ENCODE measurements around the gene QKI.

The QKI gene

GRCh38 chr6:163416557-163417253, 2.2 kb downstream of the QKI start:
- Histone ChIP-seq H3K9me3 (ENCODE audit: control insufficient read depth, low read depth, low read length) (no peaks in the 10 kb centered on the region), H3K4me1 (ENCODE audit: control insufficient read depth, low read depth, low read length) (peaks cover 47% of the 10 kb centered on the region), H3K4me3 (ENCODE audit: low read length) (peak overlapping the region; percentile 91), H3K36me3 (ENCODE audit: control insufficient read depth, low read depth, low read length) (no peaks in the 10 kb centered on the region), H3K27me3 (ENCODE audit: control insufficient read depth, insufficient read depth, low read length) (peaks cover 8% of the 10 kb centered on the region), H3K9ac (ENCODE audit: low read length) (peak overlapping the region; percentile 76), H3K27ac (ENCODE audit: low read length) (no peak overlapping the region)

GRCh38 chr6:163417595-163417994, 3.1 kb downstream of the QKI start:
- H3K9ac ChIP-seq (ENCODE audit: low read length): peak overlapping the region; percentile 39
- H3K36me3 ChIP-seq (ENCODE audit: control insufficient read depth, low read depth, low read length): no peaks in the 10 kb centered on the region
- H3K4me3 ChIP-seq (ENCODE audit: low read length): peak overlapping the region; percentile 91
- H3K27ac ChIP-seq (ENCODE audit: low read length): no peak overlapping the region
- no peaks in the 10 kb centered on the region for H3K9me3 ChIP-seq (ENCODE audit: control insufficient read depth, low read depth, low read length)
- peaks cover 49% of the 10 kb centered on the region for H3K4me1 ChIP-seq (ENCODE audit: control insufficient read depth, low read depth, low read length)
- H3K27me3 ChIP-seq (ENCODE audit: control insufficient read depth, insufficient read depth, low read length): peaks cover 5% of the 10 kb centered on the region

- peak overlapping the region; percentile 23 for H3K4me3 ChIP-seq (ENCODE audit: low read length)
- H3K4me1 ChIP-seq (ENCODE audit: control insufficient read depth, low read depth, low read length): peaks cover 54% of the 10 kb centered on the region
- no peaks in the 10 kb centered on the region for H3K36me3 ChIP-seq (ENCODE audit: control insufficient read depth, low read depth, low read length)
- no peaks in the 10 kb centered on the region for H3K27me3 ChIP-seq (ENCODE audit: control insufficient read depth, insufficient read depth, low read length)
- H3K9me3 ChIP-seq (ENCODE audit: control insufficient read depth, low read depth, low read length): no peaks in the 10 kb centered on the region
- no peak overlapping the region for H3K9ac ChIP-seq (ENCODE audit: low read length)
- H3K27ac ChIP-seq (ENCODE audit: low read length): no peak overlapping the region
These were observed 4.0 kb downstream of the QKI start for GRCh38 chr6:163418311-163419029.

- no peak overlapping the region for H3K27ac ChIP-seq (ENCODE audit: low read length)
- no peaks in the 10 kb centered on the region for H3K36me3 ChIP-seq (ENCODE audit: control insufficient read depth, low read depth, low read length)
- peak overlapping the region; percentile 0 for H3K4me3 ChIP-seq (ENCODE audit: low read length)
- H3K4me1 ChIP-seq (ENCODE audit: control insufficient read depth, low read depth, low read length): peaks cover 54% of the 10 kb centered on the region
- no peaks in the 10 kb centered on the region for H3K9me3 ChIP-seq (ENCODE audit: control insufficient read depth, low read depth, low read length)
- H3K27me3 ChIP-seq (ENCODE audit: control insufficient read depth, insufficient read depth, low read length): no peaks in the 10 kb centered on the region
- no peak overlapping the region for H3K9ac ChIP-seq (ENCODE audit: low read length)
These were observed 5.1 kb downstream of the QKI start for GRCh38 chr6:163419413-163420288.

- Histone ChIP-seq H3K27ac (ENCODE audit: low read length) (no peak overlapping the region), H3K4me3 (ENCODE audit: low read length) (peak overlapping the region; percentile 0), H3K9me3 (ENCODE audit: control insufficient read depth, low read depth, low read length) (no peaks in the 10 kb centered on the region), H3K36me3 (ENCODE audit: control insufficient read depth, low read depth, low read length) (no peaks in the 10 kb centered on the region), H3K4me1 (ENCODE audit: control insufficient read depth, low read depth, low read length) (peaks cover 54% of the 10 kb centered on the region), H3K9ac (ENCODE audit: low read length) (no peak overlapping the region), H3K27me3 (ENCODE audit: control insufficient read depth, insufficient read depth, low read length) (no peaks in the 10 kb centered on the region)
These were observed 5.7 kb downstream of the QKI start for GRCh38 chr6:163420289-163420614.

- Histone ChIP-seq H3K4me1 (ENCODE audit: control insufficient read depth, low read depth, low read length) (peaks cover 51% of the 10 kb centered on the region), H3K4me3 (ENCODE audit: low read length) (no peak overlapping the region), H3K36me3 (ENCODE audit: control insufficient read depth, low read depth, low read length) (no peaks in the 10 kb centered on the region), H3K27me3 (ENCODE audit: control insufficient read depth, insufficient read depth, low read length) (no peaks in the 10 kb centered on the region), H3K27ac (ENCODE audit: low read length) (no peak overlapping the region), H3K9me3 (ENCODE audit: control insufficient read depth, low read depth, low read length) (no peaks in the 10 kb centered on the region), H3K9ac (ENCODE audit: low read length) (no peak overlapping the region)
These were observed 8.0 kb downstream of the QKI start for GRCh38 chr6:163422550-163422949.

GRCh38 chr6:163423696-163424095, 9.2 kb downstream of the QKI start:
- Histone ChIP-seq H3K36me3 (ENCODE audit: control insufficient read depth, low read depth, low read length) (no peaks in the 10 kb centered on the region), H3K27me3 (ENCODE audit: control insufficient read depth, insufficient read depth, low read length) (no peaks in the 10 kb centered on the region), H3K4me3 (ENCODE audit: low read length) (no peak overlapping the region), H3K4me1 (ENCODE audit: control insufficient read depth, low read depth, low read length) (peaks cover 52% of the 10 kb centered on the region), H3K9me3 (ENCODE audit: control insufficient read depth, low read depth, low read length) (no peaks in the 10 kb centered on the region), H3K9ac (ENCODE audit: low read length) (no peak overlapping the region), H3K27ac (ENCODE audit: low read length) (no peak overlapping the region)

GRCh38 chr6:163427498-163428254, 13.2 kb downstream of the QKI start:
- Histone ChIP-seq H3K27ac (ENCODE audit: low read length) (no peak overlapping the region), H3K4me3 (ENCODE audit: low read length) (no peak overlapping the region), H3K27me3 (ENCODE audit: control insufficient read depth, insufficient read depth, low read length) (no peaks in the 10 kb centered on the region), H3K36me3 (ENCODE audit: control insufficient read depth, low read depth, low read length) (no peaks in the 10 kb centered on the region), H3K9me3 (ENCODE audit: control insufficient read depth, low read depth, low read length) (no peaks in the 10 kb centered on the region), H3K9ac (ENCODE audit: low read length) (no peak overlapping the region), H3K4me1 (ENCODE audit: control insufficient read depth, low read depth, low read length) (peaks cover 37% of the 10 kb centered on the region)

- Histone ChIP-seq H3K27me3 (ENCODE audit: control insufficient read depth, insufficient read depth, low read length) (no peaks in the 10 kb centered on the region), H3K27ac (ENCODE audit: low read length) (no peak overlapping the region), H3K9ac (ENCODE audit: low read length) (no peak overlapping the region), H3K4me1 (ENCODE audit: control insufficient read depth, low read depth, low read length) (peaks cover 30% of the 10 kb centered on the region), H3K4me3 (ENCODE audit: low read length) (no peak overlapping the region), H3K9me3 (ENCODE audit: control insufficient read depth, low read depth, low read length) (no peaks in the 10 kb centered on the region), H3K36me3 (ENCODE audit: control insufficient read depth, low read depth, low read length) (no peaks in the 10 kb centered on the region)
These were observed 13.9 kb downstream of the QKI start for GRCh38 chr6:163428373-163428772.

GRCh38 chr6:163429858-163430448, 15.4 kb downstream of the QKI start:
- Histone ChIP-seq H3K36me3 (ENCODE audit: control insufficient read depth, low read depth, low read length) (no peaks in the 10 kb centered on the region), H3K4me1 (ENCODE audit: control insufficient read depth, low read depth, low read length) (peaks cover 29% of the 10 kb centered on the region), H3K27me3 (ENCODE audit: control insufficient read depth, insufficient read depth, low read length) (no peaks in the 10 kb centered on the region), H3K4me3 (ENCODE audit: low read length) (no peak overlapping the region), H3K9ac (ENCODE audit: low read length) (no peak overlapping the region), H3K9me3 (ENCODE audit: control insufficient read depth, low read depth, low read length) (no peaks in the 10 kb centered on the region), H3K27ac (ENCODE audit: low read length) (no peak overlapping the region)

- Histone ChIP-seq H3K9me3 (ENCODE audit: control insufficient read depth, low read depth, low read length) (no peaks in the 10 kb centered on the region), H3K4me3 (ENCODE audit: low read length) (no peak overlapping the region), H3K9ac (ENCODE audit: low read length) (no peak overlapping the region)
These were observed 17.8 kb downstream of the QKI start for GRCh38 chr6:163432300-163432699.

More at GRCh38 chr6:163432300-163432699, 17.8 kb downstream of the QKI start:
- Histone ChIP-seq H3K27ac (ENCODE audit: low read length) (no peak overlapping the region), H3K4me1 (ENCODE audit: control insufficient read depth, low read depth, low read length) (peaks cover 35% of the 10 kb centered on the region), H3K27me3 (ENCODE audit: control insufficient read depth, insufficient read depth, low read length) (no peaks in the 10 kb centered on the region), H3K36me3 (ENCODE audit: control insufficient read depth, low read depth, low read length) (no peaks in the 10 kb centered on the region)

All from iPS-18a (cell line).